ENCODE results near the gene MYO1C.

DNA sequence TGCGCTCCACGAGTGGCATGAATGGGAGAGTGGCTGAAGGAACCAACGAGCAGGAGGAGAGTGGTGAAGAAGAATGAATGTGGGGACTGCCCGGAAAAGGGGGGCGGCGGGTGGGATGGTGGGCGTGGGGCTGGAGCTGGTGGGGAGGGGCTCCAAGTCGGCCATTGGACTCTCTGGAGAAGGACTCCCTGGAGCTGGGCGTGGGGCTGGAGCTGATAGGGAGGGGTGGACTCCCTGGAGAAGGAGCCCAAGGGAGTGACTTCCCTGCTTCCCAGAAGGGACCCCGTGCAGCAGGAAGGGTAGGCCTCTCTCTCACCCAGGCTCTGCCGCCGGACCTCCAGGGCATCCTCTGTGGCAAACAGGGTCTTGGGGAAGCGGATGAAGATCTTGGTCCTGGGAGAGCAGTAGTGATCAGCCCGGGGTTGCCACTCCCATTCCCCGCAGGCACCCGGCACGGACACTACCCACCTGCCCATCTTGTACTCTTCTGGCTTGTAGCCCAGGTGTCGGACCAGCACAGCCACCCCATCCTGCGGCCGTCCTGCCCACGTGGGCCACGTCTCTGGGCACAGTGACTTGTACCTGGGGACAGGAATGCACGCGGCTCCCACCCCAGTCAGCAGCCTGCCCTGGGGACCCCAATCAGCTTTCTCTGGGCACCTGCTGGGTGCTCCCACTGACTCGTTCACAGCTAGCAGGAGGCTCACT is 21.6 kb downstream of the MYO1C start:
- TF ChIP-seq, protein P1, sequence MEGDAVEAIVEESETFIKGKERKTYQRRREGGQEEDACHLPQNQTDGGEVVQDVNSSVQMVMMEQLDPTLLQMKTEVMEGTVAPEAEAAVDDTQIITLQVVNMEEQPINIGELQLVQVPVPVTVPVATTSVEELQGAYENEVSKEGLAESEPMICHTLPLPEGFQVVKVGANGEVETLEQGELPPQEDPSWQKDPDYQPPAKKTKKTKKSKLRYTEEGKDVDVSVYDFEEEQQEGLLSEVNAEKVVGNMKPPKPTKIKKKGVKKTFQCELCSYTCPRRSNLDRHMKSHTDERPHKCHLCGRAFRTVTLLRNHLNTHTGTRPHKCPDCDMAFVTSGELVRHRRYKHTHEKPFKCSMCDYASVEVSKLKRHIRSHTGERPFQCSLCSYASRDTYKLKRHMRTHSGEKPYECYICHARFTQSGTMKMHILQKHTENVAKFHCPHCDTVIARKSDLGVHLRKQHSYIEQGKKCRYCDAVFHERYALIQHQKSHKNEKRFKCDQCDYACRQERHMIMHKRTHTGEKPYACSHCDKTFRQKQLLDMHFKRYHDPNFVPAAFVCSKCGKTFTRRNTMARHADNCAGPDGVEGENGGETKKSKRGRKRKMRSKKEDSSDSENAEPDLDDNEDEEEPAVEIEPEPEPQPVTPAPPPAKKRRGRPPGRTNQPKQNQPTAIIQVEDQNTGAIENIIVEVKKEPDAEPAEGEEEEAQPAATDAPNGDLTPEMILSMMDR (IDR thresholded peaks at IDR 0.05 in 2 of 3, conservative IDR thresholded peaks at IDR 0.05 in 1 of 3; ENCODE audit: borderline replicate concordance in 1 of 3, insufficient read depth in 1 of 3, low read depth in 2 of 3, low read length in 2 of 3): no peak
- TF ChIP-seq JUND (IDR thresholded peaks at IDR 0.05) (no peak), EZH2 (IDR thresholded peaks at IDR 0.05) (no peak), EZH2phosphoT487 (IDR thresholded peaks at IDR 0.05; ENCODE audit: borderline replicate concordance) (no peak), RAD21 (IDR thresholded peaks at IDR 0.05; ENCODE audit: low read depth) (no peak)
- TF ChIP-seq, protein P2, sequence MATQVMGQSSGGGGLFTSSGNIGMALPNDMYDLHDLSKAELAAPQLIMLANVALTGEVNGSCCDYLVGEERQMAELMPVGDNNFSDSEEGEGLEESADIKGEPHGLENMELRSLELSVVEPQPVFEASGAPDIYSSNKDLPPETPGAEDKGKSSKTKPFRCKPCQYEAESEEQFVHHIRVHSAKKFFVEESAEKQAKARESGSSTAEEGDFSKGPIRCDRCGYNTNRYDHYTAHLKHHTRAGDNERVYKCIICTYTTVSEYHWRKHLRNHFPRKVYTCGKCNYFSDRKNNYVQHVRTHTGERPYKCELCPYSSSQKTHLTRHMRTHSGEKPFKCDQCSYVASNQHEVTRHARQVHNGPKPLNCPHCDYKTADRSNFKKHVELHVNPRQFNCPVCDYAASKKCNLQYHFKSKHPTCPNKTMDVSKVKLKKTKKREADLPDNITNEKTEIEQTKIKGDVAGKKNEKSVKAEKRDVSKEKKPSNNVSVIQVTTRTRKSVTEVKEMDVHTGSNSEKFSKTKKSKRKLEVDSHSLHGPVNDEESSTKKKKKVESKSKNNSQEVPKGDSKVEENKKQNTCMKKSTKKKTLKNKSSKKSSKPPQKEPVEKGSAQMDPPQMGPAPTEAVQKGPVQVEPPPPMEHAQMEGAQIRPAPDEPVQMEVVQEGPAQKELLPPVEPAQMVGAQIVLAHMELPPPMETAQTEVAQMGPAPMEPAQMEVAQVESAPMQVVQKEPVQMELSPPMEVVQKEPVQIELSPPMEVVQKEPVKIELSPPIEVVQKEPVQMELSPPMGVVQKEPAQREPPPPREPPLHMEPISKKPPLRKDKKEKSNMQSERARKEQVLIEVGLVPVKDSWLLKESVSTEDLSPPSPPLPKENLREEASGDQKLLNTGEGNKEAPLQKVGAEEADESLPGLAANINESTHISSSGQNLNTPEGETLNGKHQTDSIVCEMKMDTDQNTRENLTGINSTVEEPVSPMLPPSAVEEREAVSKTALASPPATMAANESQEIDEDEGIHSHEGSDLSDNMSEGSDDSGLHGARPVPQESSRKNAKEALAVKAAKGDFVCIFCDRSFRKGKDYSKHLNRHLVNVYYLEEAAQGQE (IDR thresholded peaks at IDR 0.05; ENCODE audit: low read depth): no peak

Data from HCT116 (cell line).